Calu3 (cell line): ENCODE results near the gene MYO9B. TPM values are rescaled to one million over a fixed set of nuclear protein-coding genes. Genes with fewer than 3 reads are reported as not detected.

Source experiments
- BruUV-seq: library from RNA; stranded (reverse); fragments of 400-500 nt; replicated peaks from 2 replicates; lab custom pipeline; 2021; lab: Mats Ljungman, UMichigan
- CTCF ChIA-PET: fragments of 300-600 bp; sonication (Branson Sonifier 250); formaldehyde crosslinking; loops from one replicate; lab custom pipeline; 2022; ENCODE audit warnings: antibody characterized with exemption; lab: Charles Lee
- DNase-seq: peaks from one replicate; pipeline ENCODE4 v3.0.0; 2022
- H3K27ac Mint-ChIP-seq: one replicate; pipeline ENCODE4 v1.8.0; 2022; ENCODE audit warnings: mixed read lengths; ENCODE audit not compliant: unreplicated experiment
- H3K27me3 Mint-ChIP-seq: one replicate; pipeline ENCODE4 v1.8.0; 2022; ENCODE audit warnings: mixed read lengths; ENCODE audit not compliant: unreplicated experiment
- H3K36me3 Mint-ChIP-seq: one replicate; pipeline ENCODE4 v1.8.0; 2022; ENCODE audit warnings: mild to moderate bottlenecking, moderate library complexity, mixed read lengths; ENCODE audit not compliant: insufficient read depth, unreplicated experiment
- H3K4me1 Mint-ChIP-seq: one replicate; pipeline ENCODE4 v1.8.0; 2022; ENCODE audit warnings: mild to moderate bottlenecking, low read depth, mixed read lengths; ENCODE audit not compliant: unreplicated experiment
- H3K4me3 Mint-ChIP-seq: one replicate; pipeline ENCODE4 v1.8.0; 2022; ENCODE audit warnings: mild to moderate bottlenecking, low read depth, moderate library complexity, mixed read lengths; ENCODE audit not compliant: unreplicated experiment
- H3K9me3 Mint-ChIP-seq: one replicate; pipeline ENCODE4 v1.8.0; 2022; ENCODE audit warnings: low read depth, mixed read lengths; ENCODE audit not compliant: unreplicated experiment
- CTCF ChIP-seq: fragments of 200-600 bp; IDR thresholded peaks from one replicate; pipeline ENCODE4 v1.8.0; 2022; ENCODE audit warnings: antibody characterized with exemption; ENCODE audit not compliant: unreplicated experiment
- intact Hi-C: fragments of 100-400 bp; cut with micrococcal nuclease; formaldehyde crosslinking; loops from one replicate; pipeline ENCODE4 v1.10.0; 2022; ENCODE audit not compliant: unreplicated experiment
- total RNA-seq: library from RNA; stranded (reverse); gene quantifications from 2 replicates; pipeline ENCODE4 v1.2.3, GENCODE V29; 2022

The MYO9B gene
- total RNA-seq, 1 experiment from 2014 or later: 38.4 TPM

GRCh38 chr19:17070421-17070820 lies 5.2 kb upstream of the MYO9B start:
- Mint-ChIP-seq H3K9me3 (no peaks in the 10 kb centered on the region), H3K36me3 (peaks cover 39% of the 10 kb centered on the region), H3K4me1 (no peaks in the 10 kb centered on the region), H3K27ac (no peak overlapping the region), H3K27me3 (no peaks in the 10 kb centered on the region), H3K4me3 (no peak overlapping the region)
- DNase-seq: no peak
- no peak for TF ChIP-seq CTCF
- CTCF ChIA-PET: no interaction called here
- no TSS peak for BruUV-seq
- intact Hi-C loops: no loop called here

- Mint-ChIP-seq H3K4me3 (no peak overlapping the region), H3K36me3 (peaks cover 44% of the 10 kb centered on the region), H3K27me3 (no peaks in the 10 kb centered on the region), H3K4me1 (no peaks in the 10 kb centered on the region), H3K9me3 (no peaks in the 10 kb centered on the region), H3K27ac (no peak overlapping the region)
- BruUV-seq: no TSS peak
- no peak for DNase-seq
- no peak for TF ChIP-seq CTCF
- CTCF ChIA-PET: no interaction called here
- intact Hi-C loops: no loop called here
These were observed 4.7 kb upstream of the MYO9B start for GRCh38 chr19:17070912-17071311.

- TF ChIP-seq CTCF: no peak
- H3K4me3 Mint-ChIP-seq: peak overlapping the region; percentile 78
- H3K27ac Mint-ChIP-seq: peak overlapping the region; percentile 42
- CTCF ChIA-PET: interaction anchor here (0.6 kb wide), 1 partner anchor 282 kb away, joined by 8 read pairs; no protein-coding TSS in a partner anchor
- no peaks in the 10 kb centered on the region for H3K9me3 Mint-ChIP-seq
- H3K4me1 Mint-ChIP-seq: peaks cover 8% of the 10 kb centered on the region
- H3K27me3 Mint-ChIP-seq: no peaks in the 10 kb centered on the region
- H3K36me3 Mint-ChIP-seq: peaks cover 50% of the 10 kb centered on the region
- no TSS peak for BruUV-seq
- DNase-seq: no peak
- intact Hi-C loops: loop anchor here (2.0 kb wide), 1 partner anchor 61 kb away; no protein-coding TSS in a partner anchor
These were observed 1.5 kb upstream of the MYO9B start for GRCh38 chr19:17073869-17074633.

- H3K9me3 Mint-ChIP-seq: no peaks in the 10 kb centered on the region
- peaks cover 8% of the 10 kb centered on the region for H3K4me1 Mint-ChIP-seq
- peak; percentile 3 for DNase-seq
- no peaks in the 10 kb centered on the region for H3K27me3 Mint-ChIP-seq
- TF ChIP-seq CTCF: no peak
- H3K27ac Mint-ChIP-seq: peak overlapping the region; percentile 33
- intact Hi-C loops: loop anchor here (2.0 kb wide), 1 partner anchor 60 kb away; no protein-coding TSS in a partner anchor
- BruUV-seq: TSS peak; percentile 66
- H3K36me3 Mint-ChIP-seq: peaks cover 50% of the 10 kb centered on the region
- CTCF ChIA-PET: no interaction called here
- H3K4me3 Mint-ChIP-seq: peak overlapping the region; percentile 78
These were observed 943 bp upstream of the MYO9B start for GRCh38 chr19:17074634-17075034.
